KG1 (cell line): ENCODE measurements around the gene FOXF2.
"Not testable (repeated sequence)": the region's sequence is repeated elsewhere in the genome, so short reads cannot be mapped to it uniquely, and the experiment has no call there.

Source experiments
- DNase-seq: peaks from one replicate; lab custom pipeline; 2025; lab: John Stamatoyannopoulos, UW

FOXF2 gene

DNA sequence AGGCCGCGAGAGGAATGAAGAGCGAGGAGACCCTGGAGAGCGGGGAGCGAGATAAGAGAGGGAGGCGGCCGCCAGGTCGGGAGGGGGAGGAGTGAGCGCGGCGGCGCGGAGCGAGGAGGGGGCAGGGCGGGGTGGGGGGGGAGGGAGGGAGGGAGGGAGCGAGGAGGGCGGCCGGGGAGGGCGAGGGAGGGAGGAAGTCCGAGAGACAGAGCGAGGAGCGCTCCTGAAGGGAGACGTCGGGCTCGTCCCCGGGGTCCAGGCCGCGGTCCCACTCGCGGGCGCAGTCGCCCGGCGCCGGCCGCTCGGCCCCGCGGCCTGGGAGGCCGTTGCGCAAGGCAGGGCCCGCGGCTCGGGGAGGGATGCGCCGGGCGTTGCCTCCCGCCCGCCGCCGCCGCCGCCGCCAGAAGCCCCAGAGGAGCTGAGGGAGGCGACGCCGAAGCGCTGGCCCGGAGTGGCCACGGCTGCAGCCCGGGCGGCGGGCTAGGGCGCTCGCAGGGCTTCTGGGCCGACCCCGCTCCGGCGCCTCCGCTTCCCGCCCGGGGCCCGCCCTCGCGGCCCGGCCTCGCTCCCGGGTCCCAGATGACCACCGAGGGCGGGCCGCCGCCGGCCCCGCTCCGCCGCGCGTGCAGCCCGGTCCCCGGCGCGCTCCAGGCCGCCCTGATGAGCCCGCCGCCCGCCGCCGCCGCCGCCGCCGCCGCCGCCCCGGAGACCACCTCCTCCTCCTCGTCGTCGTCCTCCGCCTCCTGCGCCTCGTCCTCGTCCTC lies at the start of gene FOXF2:
Gene FOXF2, plus strand, starts transcription at position 208 of the 764 bp plus-strand sequence. Its CDS starts 372 bp downstream, at position 580.
- no peak for DNase-seq

DNA sequence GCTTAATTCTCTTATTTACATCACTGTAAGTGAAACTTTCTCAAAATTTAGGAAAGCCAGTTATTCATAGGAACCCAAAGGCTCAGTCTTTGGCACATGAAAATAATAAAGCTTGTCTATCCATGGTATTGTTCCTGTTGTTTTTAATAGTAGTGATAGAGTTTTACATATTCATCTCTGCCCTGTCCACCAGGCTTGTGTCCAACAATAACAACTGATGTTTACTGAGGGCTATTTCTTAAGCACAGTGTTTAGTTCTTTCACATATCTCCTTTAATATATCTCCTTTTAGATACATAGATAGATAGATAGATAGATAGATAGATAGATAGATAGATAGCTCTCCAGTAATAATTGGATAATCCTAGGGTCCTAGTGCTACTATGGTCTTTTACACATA lies 43.3 kb upstream of the FOXF2 start:
- DNase-seq = no peak

DNA sequence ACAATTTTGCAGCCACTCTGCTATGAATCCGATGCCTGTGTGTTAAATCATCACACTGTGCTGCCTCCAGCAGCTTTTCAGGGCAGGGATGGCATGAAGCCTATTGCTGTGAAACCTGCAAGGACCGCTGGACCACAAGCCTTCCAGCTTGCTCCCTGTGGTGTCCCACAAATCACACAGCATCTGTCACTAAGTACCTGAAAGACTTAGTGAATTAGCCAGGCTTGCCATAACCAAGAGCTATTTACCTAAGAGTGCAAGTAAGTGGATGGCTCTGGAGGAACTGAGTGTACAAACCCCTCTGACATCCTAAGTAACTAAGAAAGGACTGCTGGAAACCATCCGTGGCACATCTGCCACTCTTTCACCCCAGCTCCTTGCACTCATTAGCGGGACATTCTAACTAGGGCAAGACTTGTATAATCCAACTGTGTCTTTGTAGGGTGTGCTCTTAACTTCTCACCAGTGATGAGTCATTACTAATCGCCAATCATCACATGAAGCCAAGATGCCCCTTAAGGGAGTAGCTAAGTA lies 42.8 kb upstream of the FOXF2 start:
- no peak for DNase-seq

DNA sequence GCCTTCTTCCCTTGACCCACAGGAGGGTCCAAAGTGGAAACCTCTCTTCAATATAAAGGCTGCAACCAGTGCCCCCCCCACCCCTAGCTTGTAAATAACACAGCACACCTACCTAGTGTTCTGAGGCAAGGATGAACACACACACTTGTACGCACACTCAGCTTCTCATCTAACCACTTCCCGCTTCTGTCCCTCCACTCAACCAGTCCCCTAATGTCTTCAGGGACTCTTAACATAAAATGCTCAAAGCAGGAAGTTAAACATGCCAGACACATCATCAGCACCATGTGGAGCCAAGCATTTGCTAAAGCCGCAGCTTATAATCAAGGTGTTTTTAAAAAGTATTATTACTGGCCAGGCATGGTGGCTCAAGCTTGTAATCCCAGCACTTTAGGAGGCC lies 42.2 kb upstream of the FOXF2 start:
- DNase-seq = no peak

DNA sequence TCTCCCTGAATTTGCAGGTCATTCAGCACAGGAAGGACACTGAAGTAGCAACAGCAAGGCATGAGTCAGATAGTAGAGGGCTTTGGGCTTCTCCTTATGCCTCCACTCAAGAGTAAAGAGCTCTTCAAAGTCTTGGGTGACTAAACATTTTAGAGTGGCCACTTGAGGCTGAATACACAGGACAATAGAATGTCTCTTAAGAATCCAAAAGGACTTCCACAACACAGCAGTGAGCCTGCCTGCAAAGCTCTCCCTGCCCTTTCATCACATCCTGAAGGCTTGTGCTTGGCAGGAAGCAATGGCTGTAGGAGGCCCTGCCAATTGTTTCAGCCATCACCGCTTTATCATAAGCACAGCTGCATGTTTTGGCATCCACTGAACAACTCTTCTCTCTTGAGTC lies 40.7 kb upstream of the FOXF2 start:
- no peak for DNase-seq

DNA sequence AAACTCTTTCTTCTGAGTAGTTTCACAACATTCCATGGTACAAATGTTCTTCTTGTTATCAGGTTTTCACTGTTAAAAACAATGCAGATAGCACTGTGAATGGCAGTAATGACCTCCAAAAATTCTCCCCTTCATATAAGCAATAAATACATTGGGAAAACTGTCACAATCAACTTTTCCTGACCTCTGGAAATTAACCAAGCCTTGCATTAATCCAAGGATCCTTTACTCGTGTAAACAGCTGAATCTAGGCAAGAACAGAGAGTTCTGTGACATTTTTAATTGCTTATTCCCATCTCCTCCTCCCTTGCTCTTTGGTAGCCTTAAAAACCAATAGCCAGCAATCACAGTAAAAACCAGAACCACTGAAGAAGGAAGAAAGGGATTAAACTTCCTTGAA lies 39.7 kb upstream of the FOXF2 start:
- DNase-seq = no peak

DNA sequence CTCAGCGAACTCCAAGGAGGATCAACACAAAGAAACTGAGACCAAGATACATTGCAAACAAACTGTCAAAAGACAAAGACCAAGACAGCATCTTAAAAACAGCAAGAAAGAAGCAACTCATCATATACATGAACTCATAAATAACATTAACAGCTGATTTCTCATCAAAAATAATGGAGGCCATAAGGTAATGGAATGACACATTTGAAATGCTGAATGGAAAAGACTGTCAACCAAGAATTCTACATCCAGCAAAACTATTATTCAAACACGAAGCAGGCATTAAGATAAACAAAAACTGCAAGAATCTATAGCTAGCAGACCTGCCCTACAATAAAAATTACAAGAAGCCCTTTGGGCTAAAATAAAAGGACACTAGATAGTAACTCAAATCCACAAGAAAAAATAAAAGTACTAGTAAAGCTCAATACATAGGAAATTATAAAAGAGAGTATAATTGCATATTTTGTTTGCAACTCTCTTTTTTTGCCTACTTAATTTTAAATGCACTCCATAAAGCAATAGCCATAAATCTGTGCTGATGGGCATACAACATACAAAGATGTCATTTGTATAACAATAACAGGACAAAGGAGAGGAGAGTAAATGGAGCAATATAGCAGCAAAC lies 37.9 kb upstream of the FOXF2 start:
- DNase-seq = no peak

DNA sequence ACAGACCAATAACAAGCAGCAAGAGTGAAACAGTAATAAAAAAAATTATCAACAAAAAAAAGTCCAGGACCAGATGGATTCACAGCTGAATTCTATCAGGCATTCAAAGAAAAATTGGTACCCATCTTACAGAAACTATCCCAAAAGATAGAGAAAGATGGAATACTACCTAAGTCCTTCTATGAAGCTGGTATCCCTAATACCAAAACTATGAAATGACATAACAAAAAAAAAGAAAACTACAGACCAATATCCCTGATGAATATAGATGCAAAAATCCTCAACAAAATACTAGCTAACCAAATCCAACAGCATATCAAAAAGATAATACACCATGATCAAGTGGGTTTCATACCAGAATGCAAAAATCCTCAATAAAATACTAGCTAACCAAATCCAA lies 34.3 kb upstream of the FOXF2 start:
- DNase-seq = not testable (repeated sequence)

DNA sequence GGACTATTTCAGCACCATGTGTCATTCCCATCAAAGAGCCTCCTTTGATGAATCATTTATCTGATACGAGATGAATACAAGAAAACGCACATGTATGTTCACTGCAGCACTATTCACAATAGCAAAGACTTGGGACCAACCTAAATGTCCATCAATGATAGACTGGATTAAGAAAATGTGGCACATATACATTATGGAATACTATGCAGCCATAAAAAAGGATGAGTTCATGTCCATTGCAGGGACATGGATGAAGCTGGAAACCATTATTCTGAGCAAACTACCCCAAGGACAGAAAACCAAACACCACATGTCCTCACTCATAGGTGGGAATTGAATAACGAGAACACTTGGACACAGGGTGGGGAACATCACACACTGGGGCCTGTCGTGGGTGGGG lies 27.7 kb upstream of the FOXF2 start:
- DNase-seq = not testable (repeated sequence)

DNA sequence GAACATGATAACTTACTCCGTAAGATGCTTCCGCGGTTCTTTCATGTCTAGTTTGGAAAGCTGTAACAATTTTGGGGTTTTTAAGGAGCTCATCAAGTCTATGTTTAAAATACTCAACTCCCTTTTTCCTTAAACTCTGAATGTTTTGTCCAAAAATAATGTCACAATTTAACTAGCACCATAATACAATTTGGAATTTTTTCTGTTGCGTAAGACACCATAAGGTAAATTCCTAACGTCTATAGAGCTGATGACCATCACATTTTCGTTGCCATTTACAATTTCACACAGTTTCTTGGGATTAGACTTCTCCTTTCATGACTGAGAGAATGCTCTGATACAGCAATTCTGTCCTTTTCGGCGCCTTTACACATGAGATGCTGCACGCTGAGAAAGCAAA lies 26.7 kb upstream of the FOXF2 start:
- DNase-seq = no peak

DNA sequence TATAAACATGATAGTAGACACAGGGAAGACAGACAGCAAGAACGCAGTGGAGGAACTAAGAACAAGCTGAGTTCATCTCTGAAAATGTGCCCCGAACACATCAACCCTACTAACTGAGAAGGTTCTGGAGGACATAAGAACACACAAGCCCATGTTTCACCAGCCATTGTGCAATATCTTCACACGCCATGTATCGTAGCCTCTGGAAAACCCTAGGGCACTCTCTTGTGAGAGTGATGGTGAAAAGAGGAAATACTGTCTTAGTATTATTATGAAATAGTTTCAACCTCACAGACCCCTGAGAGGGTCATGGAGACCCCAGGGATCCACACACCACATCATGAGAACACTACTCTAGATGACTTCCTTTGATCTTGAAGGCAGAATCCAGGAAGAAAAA lies 26.1 kb upstream of the FOXF2 start:
- DNase-seq = no peak

DNA sequence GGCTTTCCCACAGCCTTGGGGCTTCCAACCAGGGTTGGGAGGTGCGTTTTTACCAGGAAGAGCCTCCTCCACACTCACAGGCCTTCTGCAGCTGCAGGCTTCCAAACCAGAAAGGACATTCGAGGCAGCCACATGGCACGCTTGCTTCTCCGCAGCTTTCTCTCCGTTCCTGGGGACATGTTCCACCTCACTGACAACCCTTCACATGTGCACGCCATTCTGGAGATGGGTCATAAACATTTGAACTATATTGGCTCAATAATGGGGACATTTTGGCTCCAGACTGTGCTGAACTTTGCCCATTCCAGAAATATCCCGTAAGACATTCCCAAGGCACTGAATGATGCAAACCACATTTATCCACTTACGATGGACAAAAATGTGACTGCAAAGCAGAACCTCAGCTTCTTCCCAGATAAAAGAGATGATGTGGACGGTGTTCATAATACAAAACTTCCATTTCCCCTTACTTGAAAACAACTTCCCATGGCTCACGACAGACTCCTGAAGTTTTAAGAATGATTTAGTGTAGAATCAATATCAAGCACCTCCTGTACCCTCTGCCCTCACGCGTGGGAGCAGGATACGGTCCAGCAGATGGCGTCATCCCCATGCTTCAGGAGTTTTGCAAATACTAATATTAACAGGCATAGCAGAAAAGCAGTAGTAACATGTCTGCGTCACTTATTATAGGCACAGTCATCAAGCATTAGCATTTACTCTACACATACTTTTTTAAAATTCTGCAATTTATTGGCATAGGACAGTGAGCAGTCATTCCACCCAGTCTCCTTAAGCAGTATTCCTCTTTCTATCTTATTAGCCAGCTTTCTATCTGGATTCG lies 25.4 kb upstream of the FOXF2 start:
- DNase-seq = no peak

DNA sequence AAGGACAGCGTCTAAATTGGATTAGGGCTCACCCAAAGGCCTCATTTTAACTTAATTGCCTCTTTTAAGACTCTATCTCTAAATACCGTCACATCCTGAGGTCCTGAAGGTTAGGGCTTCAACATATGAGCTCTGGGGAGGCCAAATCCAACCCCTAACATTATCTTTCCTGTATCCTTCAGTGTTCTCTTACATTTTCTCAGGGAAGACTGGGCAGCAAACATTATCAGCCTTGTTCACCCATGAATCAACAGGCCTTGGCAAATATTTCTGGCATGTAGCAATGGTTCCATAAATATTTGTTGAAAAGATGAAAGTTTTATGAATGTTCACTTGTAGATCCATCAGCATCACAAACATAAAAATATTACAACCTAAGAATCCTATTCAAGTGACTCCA lies 24.6 kb upstream of the FOXF2 start:
- no peak for DNase-seq

DNA sequence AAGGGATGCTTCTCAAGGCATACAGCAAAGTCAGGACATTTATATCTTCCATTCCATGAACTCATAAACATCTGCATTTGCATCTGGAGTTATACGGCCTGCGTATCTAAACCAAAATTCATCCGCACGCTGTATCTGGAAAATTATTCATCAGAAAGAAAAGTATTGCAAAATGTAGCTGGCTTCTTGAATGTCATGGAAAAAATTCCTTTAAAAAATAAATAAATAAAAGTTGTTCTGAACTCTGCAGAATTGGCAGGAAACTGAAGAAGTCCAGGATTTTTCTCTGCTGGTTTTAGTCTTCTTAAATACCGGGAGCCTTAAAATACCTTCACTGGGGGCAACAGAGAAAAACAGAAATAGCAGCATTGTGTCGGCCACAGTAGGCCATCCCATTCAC lies 23.7 kb upstream of the FOXF2 start:
- no peak for DNase-seq

DNA sequence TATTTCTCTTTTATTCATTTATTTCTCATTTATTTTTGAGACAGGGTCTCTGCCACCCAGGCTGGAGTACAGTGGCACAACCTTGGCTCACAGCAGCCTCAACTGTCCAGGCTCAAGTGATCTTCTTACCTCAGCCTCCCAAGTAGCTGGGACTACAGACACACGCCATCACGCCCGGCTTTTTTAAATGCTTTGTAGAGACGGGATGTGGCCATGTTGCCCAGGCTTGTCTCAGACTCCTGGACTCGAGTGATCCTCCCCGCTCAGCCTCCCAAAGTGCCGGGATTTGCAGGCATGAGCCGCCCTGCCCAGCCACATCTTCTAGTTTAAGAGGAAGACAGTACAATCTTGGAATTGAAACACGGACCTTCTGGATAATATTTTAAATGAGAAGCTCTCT lies 21.6 kb upstream of the FOXF2 start:
- no peak for DNase-seq

DNA sequence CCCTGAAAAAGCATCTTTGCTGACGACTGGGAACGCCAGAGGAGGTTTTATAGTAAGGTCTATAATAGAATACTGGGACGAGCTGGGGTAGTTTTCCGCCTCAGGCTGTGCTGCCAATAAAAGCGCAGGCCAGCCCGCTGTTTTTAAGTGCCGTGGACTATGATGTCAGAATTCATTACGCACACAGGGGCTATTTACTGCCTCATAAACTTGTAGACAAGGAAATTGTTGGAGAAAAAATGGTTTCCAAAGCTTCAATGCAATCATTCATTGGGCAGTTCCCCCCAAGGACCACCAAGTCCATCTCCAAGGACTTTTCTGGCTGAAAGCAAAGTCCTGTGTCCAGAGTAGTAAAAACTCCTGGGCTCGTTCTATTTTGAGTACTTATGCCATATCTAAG lies 20.4 kb upstream of the FOXF2 start:
- no peak for DNase-seq

DNA sequence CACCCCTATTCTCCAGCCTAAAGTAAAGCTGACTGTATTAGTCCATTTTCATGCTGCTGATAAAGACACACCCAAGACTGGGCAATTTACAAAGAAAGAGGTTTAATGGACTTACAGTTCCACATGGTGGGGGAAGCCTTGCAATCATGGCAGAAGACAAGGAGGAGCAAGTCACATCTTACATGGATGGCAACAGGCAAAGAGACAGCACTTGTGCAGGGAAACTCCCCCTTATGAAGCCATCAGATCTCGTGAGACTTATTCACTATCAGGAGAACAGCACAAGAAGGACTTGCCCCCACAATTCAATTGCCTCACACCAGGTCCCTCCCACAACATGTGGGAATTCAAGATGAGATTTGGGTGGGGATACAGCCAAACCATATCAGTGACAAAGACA lies 19.7 kb upstream of the FOXF2 start:
- not testable (repeated sequence) for DNase-seq

DNA sequence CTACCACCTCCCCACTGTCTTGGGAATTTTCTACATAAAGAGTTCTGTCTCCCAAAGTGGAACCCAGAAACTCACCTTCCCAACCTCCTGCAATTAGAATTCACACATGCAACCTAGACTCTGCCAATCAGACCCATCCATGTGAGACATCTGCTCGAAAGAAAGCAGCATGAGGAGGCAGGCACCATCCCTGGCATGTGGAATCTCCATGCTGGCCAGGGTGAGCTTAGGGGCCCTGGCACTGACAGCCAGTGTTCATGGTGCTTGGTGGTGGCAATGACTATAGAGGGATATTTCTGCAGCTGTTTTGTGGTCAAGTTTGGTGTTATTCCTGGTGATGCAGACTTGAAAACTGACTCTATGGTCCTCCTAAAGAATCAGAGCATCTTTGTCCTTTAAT lies 17.4 kb upstream of the FOXF2 start:
- no peak for DNase-seq

DNA sequence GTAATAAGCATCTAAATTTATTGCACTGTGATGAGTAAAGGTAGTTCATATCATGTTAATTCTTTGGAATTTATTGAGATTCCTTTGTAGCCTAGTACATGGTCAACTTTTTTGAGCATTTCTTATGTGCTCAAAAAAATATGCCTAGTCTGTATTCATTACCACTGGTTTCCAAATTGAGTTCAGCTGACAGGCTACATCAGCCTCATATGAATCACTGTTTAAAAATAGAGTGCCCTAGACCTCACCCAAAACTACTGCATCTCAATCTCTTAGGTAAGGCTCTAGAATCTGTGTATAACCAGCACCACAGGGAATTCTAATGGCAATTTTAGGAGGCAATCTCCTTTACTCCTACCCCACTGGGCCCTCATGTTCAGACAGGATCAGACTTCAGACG lies 16.7 kb upstream of the FOXF2 start:
- no peak for DNase-seq

DNA sequence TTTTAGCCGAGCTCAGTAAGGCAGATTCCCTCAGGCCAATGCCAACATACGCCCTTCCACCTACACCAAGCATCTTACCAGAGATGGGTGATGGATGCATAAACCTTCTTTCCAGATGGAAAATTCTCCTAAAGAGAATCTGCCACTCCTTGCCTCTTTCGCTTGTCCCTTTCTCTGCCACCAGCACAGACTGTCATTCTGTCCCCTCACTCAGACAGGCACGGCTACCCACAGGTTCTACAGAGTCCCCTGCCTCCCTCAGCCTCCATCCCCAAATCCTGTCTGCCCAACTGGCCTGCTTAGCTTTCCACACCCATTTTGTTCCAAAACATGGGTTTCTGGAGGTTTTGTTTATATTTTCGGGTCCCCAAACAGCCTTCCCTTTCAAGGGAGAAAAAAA lies 12.7 kb upstream of the FOXF2 start:
- no peak for DNase-seq

DNA sequence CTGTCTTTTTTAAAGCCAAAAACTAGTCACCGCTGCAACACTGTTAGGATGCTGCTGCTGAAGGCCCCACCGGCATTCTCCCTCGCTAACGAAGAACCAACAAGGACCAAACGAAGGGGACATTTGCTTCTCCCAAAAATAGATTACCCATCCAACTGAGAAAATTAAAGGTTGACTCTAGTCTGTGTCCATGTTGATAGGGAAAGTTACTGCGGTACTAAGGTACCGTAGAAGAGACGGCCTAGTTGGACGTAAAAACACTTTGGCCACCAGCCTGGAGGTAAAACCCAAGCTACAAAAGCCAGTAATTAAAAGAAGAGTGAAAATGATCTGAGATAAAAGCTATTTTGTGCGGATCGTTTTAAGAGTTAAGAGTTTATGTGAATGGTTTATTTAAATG lies 11.8 kb upstream of the FOXF2 start:
- no peak for DNase-seq

DNA sequence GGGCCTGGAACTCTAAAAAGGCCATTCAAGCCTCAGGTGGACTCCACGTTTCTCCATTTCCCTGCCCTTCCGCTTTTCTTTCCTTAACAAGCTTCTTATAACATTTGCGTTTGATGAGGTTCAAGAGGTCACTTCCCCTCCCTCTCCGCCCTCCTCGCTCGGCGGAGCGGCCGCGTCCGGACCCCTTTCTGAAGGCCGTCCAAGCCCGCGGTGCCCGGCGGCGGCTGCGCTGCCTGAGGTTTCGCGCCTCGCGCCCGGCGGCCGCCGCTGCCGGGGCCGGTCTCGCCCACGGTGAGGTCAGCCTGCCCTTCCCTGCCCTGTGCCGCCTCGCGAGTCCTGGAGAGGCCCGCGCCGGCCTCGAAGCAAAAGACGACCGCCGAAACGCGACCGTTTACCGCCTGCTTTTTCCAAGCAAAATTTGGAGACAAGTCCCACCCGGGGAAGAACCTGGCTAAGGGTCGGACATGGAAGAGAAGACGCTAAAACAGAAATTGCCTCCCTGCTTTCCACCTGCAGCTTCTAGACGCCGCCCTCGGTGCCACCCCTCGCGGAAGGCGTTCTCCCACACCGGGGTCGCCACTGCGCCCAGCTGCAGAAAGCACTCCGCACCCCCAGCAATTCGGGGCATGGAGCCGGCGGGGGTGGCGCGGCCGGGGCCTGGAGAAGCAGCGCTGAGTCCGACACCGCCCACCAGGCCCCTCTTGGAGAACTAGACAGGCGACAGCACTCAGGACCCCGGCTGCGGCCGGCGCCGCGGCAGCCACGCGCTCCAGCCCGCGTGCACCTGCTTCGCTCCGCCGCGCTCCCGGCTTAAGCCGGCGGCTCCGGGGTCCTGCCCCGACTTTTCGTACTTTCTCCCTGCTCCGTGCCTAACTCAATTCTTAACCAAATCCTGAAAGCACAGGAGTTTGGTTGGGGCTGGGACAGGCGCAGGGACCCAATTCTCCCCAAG lies 11.0 kb upstream of the FOXF2 start:
- no peak for DNase-seq
